Activated CD8-positive, alpha-beta memory T cell treated with anti-CD3 and anti-CD28 coated beads for 48 hours (primary cell): ENCODE results near the gene EFCAB8.

Experiments used
- DNase-seq, 3 experiments: peaks; one replicate each; pipeline ENCODE4 v3.0.0-alpha.2; 2020; ENCODE audit warnings: low read depth in 2 of 3, low spot score in 2 of 3

EFCAB8 gene

GRCh38 chr20:32858701-32859372 lies at the start of gene EFCAB8:
Gene EFCAB8, plus strand, starts transcription at chr20:32858923. Its CDS starts 4,870 bp downstream, at chr20:32863793.
- no peak for DNase-seq

GRCh38 chr20:32809907-32810306 lies 48.8 kb upstream of the EFCAB8 start:
- no peak for DNase-seq

- no peak for DNase-seq
Measured at GRCh38 chr20:32810941-32811340, 47.8 kb upstream of the EFCAB8 start.

GRCh38 chr20:32811886-32812285 lies 46.8 kb upstream of the EFCAB8 start:
- DNase-seq: no peak

GRCh38 chr20:32819992-32820697 lies 38.6 kb upstream of the EFCAB8 start:
- DNase-seq: peak in 2 of 3 experiments; percentile 52 to 84

- DNase-seq: no peak
Measured at GRCh38 chr20:32820698-32821377, 37.9 kb upstream of the EFCAB8 start.

- DNase-seq: no peak
Measured at GRCh38 chr20:32822225-32822624, 36.5 kb upstream of the EFCAB8 start.

- no peak for DNase-seq
Measured at GRCh38 chr20:32823078-32823477, 35.6 kb upstream of the EFCAB8 start.

GRCh38 chr20:32823737-32824588 lies 34.8 kb upstream of the EFCAB8 start:
- DNase-seq: no peak

GRCh38 chr20:32828029-32828680 lies 30.6 kb upstream of the EFCAB8 start:
- no peak for DNase-seq

- no peak for DNase-seq
Measured at GRCh38 chr20:32829311-32830005, 29.3 kb upstream of the EFCAB8 start.

GRCh38 chr20:32830437-32830836 lies 28.3 kb upstream of the EFCAB8 start:
- DNase-seq: no peak

GRCh38 chr20:32831982-32832381 lies 26.7 kb upstream of the EFCAB8 start:
- DNase-seq: no peak

- DNase-seq: no peak
Measured at GRCh38 chr20:32832664-32833063, 26.1 kb upstream of the EFCAB8 start.

GRCh38 chr20:32834972-32835371 lies 23.8 kb upstream of the EFCAB8 start:
- DNase-seq: no peak

- DNase-seq: no peak
Measured at GRCh38 chr20:32837157-32837556, 21.6 kb upstream of the EFCAB8 start.

- DNase-seq: no peak
Measured at GRCh38 chr20:32839227-32839981, 19.3 kb upstream of the EFCAB8 start.

- DNase-seq: no peak
Measured at GRCh38 chr20:32839982-32840285, 18.8 kb upstream of the EFCAB8 start.

- no peak for DNase-seq
Measured at GRCh38 chr20:32841174-32841573, 17.5 kb upstream of the EFCAB8 start.

GRCh38 chr20:32841632-32842031 lies 17.1 kb upstream of the EFCAB8 start:
- DNase-seq: no peak
